Stimulated activated CD8-positive, alpha-beta memory T cell treated with anti-CD3 and anti-CD28 coated beads, Interleukin-15, amount 100 ng/mL, for 4 hours (primary cell): ENCODE data around the gene ARHGAP6.

Source experiments
- DNase-seq, 2 donors: peaks; one replicate each; pipeline ENCODE4 v3.0.0-alpha.2; 2020; ENCODE audit warnings: low read depth in 2 of 2

Gene ARHGAP6, protein sequence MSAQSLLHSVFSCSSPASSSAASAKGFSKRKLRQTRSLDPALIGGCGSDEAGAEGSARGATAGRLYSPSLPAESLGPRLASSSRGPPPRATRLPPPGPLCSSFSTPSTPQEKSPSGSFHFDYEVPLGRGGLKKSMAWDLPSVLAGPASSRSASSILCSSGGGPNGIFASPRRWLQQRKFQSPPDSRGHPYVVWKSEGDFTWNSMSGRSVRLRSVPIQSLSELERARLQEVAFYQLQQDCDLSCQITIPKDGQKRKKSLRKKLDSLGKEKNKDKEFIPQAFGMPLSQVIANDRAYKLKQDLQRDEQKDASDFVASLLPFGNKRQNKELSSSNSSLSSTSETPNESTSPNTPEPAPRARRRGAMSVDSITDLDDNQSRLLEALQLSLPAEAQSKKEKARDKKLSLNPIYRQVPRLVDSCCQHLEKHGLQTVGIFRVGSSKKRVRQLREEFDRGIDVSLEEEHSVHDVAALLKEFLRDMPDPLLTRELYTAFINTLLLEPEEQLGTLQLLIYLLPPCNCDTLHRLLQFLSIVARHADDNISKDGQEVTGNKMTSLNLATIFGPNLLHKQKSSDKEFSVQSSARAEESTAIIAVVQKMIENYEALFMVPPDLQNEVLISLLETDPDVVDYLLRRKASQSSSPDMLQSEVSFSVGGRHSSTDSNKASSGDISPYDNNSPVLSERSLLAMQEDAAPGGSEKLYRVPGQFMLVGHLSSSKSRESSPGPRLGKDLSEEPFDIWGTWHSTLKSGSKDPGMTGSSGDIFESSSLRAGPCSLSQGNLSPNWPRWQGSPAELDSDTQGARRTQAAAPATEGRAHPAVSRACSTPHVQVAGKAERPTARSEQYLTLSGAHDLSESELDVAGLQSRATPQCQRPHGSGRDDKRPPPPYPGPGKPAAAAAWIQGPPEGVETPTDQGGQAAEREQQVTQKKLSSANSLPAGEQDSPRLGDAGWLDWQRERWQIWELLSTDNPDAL (N-terminal part only)

GRCh38 chrX:11665168-11666111 is at the start of gene ARHGAP6:
ARHGAP6 (minus strand) TSS chrX:11665920; CDS start chrX:11664828, 1,092 bp downstream.
- DNase-seq = no peak

DNA sequence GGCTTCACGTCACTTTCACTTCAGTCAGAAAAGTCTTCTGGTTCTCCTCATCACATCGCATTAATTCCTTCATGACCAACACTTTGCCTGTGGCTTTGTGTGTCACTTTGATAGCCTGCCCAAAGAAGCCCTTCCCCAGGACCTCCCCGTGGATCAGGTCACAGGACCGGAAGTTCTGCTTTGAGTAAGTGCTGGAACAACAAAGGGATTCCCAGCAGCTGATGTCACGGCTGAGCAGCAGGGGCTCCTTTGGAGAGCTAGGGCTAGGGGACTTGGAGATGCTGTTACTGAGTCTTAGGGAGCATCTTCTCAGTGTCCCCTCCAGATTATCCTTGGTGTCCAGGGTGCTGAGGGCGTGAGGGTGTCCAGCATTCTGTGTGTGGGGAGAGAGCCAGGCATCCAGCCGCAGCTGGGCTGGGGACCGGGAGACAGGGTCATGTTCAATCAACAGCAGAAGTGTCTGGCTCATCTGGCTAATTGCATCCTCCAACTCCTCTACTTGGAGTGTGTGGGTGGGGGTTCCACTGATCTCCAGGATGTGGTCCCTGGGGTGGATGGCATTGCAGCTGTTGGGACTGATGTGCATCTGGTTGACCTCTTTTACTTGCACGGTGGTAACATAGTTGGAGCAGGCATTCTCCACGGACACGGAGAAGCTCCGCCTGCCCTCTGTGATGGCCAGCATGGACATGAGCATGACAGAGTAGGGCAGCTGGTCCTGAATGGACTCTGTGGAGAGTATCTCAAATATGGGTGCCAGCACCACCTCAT is 39.2 kb upstream of the ARHGAP6 start:
- DNase-seq = no peak

DNA sequence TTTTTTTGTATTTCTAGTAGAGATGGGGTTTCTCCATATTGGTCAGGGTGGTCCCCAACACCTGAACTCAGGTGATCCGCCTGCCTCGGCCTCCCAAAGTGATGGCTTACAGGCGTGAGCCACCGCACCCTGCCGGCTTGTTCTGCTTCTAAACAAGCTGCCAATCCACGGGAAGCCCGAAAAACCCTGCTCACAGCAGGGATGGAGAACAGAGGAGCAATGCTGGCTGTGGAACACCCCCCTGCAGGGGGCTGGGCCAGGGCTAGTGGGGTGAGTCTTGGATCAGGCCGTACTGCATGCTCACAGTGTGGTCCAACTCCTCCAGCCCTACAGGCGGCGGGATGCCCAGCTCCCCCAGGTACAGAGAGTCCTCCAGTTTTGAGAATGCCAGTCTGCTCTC is 38.1 kb upstream of the ARHGAP6 start:
- DNase-seq = no peak

- DNase-seq = no peak
Observed at GRCh38 chrX:11702965-11703631, 37.4 kb upstream of the ARHGAP6 start.

DNA sequence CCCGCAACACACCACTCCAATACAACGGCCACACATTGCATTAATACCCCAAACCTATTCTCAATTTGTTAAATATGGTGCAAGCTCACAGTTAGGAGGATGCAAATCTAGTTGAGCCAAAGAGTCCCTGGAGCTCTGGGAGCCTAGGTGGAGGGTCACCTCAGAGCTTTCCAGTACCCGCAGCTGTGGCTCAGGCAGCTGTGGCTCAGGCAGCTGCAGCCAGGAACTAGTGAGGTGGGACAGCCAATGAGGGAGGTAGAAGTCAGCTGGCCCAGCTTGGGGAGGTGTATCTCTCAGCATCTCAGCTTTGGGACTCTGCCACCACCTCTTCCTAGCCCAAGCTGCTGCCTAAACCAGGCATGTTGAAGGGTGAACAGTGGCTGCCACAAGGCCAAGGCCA is 36.7 kb upstream of the ARHGAP6 start:
- DNase-seq = no peak

GRCh38 chrX:11698702-11699101 is 33.0 kb upstream of the ARHGAP6 start:
- no peak for DNase-seq

GRCh38 chrX:11688201-11688600 is 22.5 kb upstream of the ARHGAP6 start:
- no peak for DNase-seq

GRCh38 chrX:11687157-11687556 is 21.4 kb upstream of the ARHGAP6 start:
- no peak for DNase-seq

DNA sequence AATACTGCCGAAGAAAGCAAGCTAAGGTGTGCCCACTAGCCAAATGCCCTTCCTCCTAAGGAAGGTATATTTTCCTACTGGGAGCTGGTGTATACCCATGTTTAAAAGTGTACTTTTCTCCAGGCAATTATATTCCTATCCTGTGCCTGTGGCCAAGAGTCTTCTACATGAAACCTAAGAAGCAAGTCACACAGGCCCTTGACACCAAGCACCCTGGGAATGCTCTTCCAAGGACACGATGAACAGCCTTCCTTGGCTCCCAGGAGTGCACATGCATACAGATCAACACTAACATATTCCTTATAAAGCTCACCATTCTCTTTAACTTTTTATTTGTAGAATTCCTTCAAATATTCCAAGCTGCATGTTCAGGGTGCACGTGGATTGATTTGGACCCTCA is 17.3 kb upstream of the ARHGAP6 start:
- DNase-seq = no peak

GRCh38 chrX:11678158-11678557 is 12.4 kb upstream of the ARHGAP6 start:
- no peak for DNase-seq

- no peak for DNase-seq
Observed at GRCh38 chrX:11672213-11672612, 6.5 kb upstream of the ARHGAP6 start.

- no peak for DNase-seq
Observed at GRCh38 chrX:11670316-11670715, 4.6 kb upstream of the ARHGAP6 start.

GRCh38 chrX:11666952-11667685 is 1.4 kb upstream of the ARHGAP6 start:
- no peak for DNase-seq

DNA sequence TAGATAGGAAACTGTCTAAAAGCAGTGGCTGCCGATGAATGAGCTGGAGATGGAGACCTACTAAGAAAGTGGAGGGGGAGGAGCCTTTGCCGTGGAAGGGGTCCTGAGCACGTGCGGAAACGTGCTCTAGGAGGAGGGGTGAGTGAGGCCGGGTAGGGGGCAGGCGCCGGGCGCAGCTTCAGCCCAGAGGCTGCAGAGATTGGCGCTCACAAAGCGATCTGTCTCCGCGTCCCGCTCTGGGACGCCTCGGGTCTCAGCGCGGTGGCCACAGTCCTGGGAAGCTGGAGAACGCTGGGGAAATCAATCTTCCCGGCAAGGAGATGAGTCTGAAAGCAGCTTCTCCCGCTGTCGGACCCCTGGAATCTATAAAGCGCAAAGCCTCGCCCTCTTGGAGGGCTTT is 444 bp upstream of the ARHGAP6 start:
- DNase-seq = no peak

DNA sequence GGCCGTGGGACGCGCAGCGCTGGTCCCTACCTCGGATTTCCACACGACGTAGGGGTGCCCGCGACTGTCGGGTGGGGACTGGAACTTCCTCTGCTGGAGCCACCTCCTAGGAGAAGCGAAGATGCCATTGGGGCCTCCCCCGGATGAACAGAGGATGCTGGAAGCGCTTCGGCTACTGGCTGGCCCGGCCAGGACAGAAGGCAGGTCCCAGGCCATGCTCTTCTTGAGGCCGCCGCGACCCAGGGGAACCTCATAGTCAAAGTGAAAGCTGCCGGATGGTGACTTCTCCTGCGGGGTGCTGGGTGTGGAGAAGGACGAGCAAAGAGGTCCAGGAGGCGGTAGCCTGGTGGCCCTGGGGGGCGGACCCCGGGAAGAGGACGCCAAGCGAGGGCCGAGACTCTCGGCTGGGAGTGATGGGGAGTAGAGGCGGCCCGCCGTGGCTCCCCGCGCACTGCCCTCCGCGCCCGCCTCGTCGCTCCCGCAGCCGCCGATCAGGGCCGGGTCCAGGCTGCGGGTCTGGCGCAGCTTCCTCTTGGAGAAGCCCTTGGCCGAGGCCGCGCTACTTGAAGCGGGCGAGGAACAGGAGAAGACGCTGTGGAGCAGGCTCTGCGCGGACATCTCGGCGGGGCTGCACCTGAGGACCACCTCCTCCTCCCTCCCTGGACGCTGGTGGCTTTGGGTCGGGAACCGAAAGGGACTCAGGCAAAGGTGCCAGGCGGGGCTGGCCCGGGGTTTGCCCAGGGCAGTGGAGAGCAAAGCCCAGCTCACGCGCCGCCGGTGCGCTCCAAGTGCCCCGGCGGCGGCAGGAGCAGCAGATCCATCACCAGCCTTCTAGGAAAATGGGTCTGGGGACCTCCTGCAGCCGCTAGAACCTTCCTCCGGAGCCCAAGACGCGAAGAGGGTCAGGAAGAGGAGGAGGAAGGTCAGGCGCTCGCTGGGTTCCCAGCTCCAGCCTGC is 1.2 kb downstream of the ARHGAP6 start:
- no peak for DNase-seq

GRCh38 chrX:11663875-11664210 is 1.9 kb downstream of the ARHGAP6 start:
- DNase-seq = no peak

DNA sequence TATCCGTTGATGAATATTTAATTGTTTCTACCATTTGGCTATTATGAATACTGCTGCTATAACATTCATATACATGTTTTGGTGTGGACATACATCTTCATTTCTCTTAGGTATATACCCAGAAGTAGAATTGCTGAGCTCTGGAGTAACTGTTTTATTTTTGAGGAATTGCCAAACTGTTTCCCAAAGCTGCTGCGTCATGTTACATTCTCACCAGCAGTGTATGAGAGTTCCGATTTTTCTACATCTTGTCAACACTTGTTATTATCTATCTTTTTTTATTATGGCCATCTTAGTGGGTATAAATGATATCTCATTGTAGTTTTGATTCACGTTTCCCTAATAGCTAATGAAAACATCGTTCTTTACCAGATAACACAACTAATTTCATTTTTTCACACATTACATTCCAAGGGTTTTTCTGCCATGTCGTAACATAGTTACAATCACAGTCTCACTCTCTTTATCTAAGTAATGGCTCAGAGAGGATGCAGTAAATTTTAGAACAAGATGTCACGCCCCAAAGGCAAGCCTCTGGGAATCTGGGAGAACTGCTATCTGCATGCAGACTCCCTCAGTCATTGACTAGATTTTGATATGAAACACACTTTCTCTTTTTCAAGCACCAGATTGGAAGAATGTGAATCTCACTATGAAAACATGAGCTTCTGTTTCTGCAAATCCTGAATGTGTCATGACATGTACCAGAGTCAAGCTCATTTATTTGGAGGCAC is 10.3 kb downstream of the ARHGAP6 start:
- DNase-seq = no peak
